Medulla oblongata (tissue), 1 donor: ENCODE data around the gene INTS1.
A peak's percentile ranks its signal among the peaks of the same experiment; 100 is the strongest.
"Not testable (repeated sequence)": the region's sequence is repeated elsewhere in the genome, so short reads cannot be mapped to it uniquely, and the experiment has no call there.

Experiments
- DNase-seq: peaks from one replicate; pipeline ENCODE4 v3.0.0-alpha.2; 2015; ENCODE audit errors: extremely low spot score

The INTS1 gene

DNA sequence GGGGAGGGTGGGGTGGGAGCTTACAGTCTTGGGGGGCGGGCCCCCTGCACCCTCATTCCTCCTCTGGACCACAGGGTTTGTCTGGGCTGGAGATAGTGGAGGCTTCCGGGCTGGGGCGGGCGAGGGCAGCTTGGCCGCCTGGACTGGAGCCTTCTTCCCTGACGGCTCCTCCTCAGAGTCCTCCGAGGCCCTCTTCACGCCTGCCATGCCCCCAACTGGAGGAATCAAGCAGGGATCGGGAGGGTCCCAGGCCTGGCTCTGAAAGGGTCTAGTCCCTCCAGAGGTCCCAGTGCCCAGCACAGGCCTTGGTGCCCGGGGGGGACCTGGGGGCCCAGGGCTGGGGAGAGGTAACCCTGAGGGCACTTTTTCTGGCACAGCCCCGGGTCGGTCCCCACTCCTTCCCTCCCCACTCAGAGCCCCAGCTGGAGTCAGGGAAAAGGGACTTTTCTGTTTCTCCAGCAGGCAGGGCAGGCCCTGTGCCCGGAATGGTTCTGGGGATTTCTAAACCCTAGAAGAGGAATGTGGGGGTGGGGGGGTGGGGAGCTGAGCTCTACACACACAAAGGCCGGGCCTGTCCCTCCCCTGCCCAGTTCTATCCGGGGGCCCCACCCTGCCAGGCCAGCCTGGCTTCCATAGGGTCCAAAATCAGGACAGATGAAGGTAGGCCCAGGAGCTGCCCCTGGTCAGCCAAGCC, 56.5 kb downstream of the INTS1 start:
- DNase-seq = peak; percentile 82

DNA sequence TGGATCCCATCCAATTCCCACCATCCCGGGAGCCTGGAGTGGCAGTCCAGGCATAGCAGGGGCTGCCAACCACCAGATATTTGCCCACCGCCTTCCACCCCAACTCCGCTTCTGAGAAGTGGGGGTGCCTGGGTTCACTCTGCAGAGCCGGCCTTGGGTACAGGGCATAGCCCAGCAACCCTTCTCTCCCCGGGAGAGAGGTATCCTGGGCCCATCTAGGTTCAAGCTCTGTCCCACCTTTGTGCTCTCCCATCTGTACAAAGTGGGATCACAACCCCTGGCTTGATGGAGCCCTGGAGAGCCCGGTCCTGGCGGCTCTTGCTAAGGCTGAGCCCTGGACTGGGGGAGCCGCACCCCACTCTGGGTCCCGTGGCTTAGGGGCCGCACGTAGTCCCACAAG, 57.1 kb downstream of the INTS1 start:
- DNase-seq = no peak

DNA sequence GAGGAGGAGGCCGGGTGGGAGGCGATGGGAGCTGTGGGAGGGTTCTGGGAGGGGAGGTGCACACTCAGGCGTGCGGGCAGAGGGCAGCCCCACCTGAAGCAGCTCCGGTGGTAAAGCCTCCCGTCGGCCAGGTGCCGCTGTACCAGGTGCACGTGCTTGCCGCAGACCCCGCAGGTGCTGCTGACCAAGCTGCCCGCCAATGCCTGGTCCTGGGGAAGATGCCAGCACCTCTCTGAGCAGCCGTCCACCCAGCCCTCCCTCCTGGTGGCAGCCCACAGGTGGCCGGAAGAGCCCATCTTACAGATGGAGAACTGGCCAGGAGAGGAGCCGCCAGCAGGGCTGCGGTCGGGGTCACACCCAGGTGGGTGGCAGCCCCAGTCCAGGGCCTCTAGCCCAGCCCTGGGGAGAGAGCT, 57.6 kb downstream of the INTS1 start:
- no peak for DNase-seq

DNA sequence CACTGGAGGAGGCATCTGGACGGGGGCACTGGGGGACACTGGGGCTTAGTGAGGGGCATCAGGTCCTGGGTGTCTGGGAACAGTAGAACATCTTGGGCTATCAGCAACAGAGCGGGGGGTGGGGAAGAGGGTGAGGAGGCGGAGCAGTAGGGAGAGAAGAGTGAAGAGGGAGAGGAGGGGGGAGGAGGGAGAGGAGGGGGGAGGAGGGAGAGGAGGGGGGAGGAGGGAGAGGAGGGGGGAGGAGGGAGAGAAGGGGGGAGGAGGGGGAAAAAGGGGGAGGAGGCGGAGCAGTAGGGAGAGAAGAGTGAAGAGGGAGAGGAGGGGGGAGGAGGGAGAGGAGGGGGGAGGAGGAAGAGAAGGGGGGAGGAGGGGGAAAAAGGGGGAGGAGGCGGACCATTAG, 58.2 kb downstream of the INTS1 start:
- DNase-seq = peak; percentile 82

DNA sequence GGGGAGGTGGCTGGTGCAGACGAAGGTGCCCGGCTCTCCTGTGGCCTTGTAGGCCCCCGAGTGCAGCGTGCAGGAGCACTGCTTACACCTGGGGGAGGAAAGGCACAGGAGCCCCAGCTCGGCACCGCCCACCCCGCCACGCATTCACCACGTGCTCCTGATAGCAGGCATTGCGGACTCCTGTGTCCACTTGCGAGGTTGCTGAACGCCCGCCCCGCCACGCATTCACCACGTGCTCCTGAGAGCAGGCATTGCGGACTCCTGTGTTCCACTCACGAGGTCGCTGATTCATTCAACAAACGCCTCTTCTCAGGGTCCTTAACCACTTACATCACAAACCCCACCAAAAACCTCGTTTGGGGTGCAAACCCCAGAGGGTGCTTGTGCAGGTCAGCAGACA, 58.8 kb downstream of the INTS1 start:
- no peak for DNase-seq

DNA sequence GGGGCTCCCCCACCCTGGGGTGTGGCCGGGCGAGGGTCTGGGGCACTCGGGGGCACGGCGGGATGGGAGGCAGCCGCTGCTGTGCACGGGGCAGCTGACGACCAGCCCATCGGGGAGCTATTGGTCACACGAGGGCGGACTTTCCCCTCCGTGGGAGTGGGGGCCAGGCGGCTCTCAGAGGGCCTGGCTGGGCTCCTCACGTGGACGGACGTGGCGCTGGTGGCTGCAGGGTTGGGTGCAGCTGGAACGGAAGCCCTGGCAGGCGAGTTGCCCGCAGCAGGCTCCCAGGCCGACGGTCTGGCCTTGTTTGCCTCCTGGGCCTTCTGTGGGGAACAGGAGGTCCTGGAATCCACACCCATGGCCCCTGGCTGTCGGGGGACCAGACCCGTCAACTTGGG, 59.3 kb downstream of the INTS1 start:
- no peak for DNase-seq

DNA sequence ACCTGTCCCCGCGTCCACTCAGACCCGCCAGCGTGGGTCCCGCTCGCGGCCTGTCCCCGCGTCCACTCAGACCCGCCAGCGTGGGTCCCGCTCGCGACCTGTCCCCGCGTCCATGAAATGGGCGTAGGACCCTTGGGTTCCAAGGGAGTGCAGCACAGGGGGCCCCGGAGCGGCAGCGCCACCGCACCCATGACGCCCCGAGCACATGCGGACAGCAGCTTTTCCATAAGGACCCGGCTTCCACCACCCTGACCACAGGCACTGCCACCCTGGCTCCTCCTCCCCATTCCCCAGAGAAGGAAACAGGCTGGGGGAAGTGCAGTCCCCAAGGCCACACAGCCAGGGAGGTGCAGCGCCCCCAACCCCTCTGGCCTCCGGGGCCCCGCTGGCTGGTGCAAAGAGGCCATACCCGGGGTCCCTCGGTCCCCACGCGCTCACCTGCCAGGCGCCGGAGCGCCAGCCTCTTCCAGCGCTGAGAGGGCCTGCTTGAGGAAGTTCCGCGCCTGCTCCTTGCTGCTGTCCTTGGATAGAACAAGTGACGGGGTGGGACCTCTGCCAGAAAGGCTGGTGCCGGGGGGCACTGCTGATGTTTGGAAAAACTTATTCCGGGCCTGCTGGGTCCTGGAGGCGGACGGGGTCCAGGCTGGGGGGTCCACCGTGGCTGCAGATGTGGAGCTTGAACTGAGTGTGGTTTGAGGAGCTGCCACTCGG, 59.8 kb downstream of the INTS1 start:
- DNase-seq = no peak

DNA sequence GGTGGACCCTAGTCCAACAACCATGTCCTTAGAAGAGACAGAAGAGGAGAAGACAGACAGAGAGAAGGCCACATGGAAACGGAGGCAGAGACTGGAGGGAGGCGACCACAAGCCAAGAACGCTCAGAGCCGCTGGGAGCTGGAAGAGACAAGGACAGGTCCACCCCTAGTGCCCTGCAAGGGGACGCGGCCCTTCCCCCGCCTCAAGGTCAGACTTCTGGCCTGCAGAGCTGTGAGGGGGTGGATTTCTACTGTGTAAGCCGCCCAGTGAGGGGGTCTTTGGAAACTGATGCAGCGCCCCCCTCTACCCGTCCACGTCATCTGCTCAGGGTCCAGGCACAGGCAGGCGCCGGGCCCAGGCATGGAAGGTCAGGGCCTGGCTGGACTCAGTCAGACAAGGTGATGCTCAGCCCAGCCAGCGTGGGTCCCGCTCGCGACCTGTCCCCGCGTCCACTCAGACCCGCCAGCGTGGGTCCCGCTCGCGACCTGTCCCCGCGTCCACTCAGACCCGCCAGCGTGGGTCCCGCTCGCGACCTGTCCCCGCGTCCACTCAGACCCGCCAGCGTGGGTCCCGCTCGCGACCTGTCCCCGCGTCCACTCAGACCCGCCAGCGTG, 60.5 kb downstream of the INTS1 start:
- not testable (repeated sequence) for DNase-seq

DNA sequence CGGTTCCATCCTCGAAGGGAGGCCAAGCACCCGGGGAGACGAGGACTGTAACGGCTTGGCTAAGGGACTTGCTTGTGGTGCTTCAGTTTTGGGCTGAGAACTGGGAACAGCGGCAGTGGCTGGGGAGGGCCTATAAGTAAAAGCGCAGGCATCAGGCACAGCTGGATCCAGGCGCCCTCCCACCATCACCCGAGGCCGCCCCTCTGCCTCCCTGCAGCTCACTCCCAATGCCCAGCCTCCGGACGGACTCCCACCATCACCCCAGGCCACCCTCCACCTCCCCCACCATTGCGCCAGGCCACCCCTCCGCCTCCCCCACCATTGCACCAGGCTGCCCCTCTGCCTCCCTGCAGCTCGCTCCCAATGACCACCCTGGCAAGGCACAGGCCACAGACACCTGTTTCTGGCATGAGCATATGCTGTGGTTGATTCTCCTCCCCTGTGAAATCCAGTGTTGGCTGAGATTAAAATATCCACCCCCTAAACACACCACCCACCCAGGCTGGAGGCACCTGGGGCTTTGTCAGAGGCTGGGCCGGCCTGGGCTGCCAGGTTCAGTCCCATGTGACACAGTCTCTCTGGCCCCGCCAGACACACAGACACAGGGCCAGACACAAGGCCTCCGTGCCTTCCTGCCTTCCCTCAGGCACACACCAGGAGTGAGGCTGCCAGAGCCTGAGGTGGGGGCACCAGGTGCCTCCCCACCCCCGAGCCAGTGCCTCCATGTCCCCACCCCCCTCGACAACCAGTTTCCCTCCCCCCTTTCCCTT, 61.6 kb downstream of the INTS1 start:
- DNase-seq = no peak

DNA sequence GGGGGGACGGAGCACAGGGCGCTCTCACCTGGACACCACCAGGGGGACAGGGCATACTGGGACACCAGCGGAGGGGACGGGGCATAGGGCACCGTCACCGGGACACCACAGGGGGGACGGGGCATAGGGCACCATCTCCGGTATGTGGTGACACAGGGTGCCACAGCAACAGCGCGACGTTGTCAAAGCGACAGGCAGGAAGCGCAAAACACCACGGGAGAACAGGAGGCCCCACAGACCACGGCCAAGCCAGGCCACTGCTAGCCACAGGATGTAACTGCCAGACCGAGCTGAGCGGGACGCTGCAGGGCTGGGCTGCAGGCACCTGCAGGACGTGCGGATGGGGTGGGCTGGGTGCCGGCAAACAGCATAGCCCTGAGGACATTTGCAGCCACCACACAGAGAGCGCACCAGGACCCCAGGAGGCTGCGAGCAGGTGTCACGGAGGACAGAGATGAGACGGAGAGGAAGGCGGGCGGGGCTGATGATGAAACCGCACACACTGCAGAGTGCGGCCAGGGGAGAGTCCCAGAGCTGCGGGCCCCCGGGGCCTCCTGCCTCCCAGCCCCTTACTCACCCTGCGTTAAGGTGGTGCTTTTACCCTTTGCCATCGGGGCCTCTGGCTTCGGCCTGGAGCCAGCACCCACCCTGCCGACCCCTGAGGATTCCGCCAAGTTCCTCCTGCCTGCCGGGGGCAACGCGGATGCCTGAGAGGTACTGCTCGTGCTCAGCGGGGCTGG, 62.4 kb downstream of the INTS1 start:
- no peak for DNase-seq

DNA sequence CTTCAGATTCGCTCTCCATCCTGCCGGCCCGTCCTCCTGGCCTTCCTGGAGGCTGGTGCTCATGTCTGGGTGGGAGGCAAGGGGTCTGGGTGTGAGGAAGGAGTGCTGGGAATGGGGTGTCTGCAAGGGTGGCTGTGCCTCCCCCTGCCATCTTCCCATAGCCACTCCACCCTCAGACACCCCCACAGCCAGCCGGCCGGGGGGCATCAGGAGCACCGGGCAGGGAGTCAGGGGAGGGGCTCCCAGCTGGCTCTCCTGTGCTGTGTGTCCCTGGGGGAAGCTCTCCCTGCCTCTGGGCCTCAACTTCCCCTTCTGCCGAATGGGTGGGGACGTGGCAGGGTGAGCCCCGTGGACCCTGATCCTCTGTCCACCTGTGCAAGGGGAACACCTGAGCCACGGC, 63.6 kb downstream of the INTS1 start:
- no peak for DNase-seq

DNA sequence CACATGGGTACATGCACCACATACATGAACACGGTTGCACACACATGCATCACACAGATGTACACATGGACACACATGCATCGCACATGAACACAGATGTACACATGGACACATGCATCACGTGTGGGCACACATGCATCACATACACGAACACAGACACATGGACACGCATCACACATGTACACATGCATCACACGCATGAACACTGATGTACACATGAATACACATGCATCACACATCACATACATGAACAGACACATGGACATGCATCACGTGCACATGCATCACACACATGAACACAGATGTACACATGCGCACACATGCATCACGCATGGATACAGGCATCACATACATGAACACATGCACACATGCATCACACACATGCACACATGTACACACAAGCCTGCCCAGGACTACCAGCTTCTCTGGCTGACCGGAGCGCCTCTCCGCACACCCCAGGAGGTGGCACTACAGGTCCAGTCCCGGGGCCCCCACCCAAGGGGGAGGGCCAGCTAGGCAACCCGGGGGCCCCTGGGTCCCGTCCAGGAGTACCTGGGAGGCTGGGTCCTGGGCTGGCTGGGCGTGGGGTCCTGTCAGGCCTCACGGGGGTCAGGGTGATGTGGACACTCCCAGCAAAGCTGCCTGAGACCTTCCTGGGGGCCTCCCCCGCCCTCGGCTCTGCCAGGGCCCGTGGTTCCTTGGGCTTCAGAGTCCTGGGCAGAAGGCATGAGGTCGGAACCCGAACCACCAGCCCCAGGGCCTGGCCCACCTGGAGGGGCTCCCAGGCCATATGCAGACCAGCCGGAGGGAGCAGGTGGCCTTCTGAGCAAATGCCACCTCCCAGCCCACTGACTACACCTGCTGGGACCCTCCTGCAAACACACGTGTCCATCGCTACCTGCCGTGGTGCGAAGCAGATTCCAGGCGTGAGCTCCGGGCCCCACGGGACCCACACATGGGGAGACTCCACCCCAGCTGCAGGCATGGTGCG, 64.5 kb downstream of the INTS1 start:
- DNase-seq = no peak

DNA sequence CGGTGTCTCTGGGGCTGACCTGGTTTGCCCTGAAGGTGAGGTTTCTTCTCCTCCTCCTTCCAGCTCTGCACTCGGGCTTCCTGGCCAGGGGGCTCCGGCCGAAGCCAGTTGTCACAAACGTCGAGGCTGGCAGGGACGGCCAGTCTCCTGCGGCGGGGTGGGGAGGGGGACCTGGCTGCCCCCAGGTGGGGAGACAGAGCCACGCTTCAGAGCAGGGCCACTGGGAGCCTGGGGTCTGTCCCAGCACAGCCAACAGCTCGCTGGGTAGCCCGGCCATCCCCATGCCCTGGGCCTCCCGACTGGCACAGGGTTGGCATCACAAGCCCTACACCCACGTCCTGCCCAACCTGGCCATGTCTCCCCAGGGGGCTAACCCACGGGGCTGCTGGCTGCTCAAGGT, 65.4 kb downstream of the INTS1 start:
- no peak for DNase-seq

DNA sequence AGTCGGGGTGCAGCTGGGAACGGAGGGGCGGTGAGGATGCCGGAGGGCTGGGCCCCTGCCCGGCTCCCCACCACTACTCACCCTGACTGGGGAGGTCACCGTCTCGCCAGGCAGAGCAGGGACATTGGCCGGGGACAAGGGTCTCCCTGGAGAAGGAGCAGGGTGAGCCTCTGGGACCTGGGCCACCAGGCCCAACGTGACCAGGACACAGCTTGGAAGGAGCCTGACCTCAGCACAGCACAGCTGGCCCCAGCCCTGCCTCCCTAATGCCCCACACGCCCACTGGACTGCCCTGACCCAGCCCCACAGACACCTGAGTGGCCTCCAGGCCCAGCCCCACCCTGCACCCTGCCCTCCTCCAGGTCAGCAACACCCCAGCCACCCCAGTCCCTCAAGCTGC, 66.0 kb downstream of the INTS1 start:
- DNase-seq = no peak

DNA sequence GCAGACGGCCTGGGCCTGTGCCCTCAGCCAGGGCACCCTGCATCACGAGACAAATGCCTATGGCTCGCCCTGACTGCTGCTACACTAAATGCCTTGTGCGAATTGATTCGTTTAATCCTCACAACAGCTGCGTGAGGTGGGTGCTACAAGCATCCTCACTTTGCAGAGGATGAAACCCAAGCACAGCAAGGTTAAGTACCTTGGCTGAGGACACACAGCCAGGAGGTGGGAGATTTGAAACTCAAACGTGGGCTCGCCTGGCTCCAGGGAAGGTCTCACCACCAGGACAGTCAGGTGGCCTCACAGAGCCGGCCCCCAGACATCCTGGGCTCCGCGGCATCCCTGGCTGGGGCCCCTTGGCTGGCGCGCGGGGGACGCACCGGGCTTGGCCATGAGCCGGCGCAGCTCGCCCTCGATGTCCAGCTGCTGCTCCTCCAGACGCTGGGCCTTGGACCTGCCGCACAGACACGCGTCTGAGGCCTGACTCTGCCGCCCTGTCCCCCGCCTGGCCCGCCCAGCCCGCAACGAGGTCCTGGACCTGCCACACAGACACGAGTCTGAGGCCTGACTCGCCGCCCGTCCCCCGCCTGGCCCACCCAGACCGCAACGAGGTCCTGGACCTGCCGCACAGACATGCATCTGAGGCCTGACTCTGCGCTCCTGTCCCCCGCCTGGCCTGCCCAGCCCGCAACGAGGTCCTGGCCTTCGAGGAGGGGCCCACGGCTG, 66.9 kb downstream of the INTS1 start:
- no peak for DNase-seq

DNA sequence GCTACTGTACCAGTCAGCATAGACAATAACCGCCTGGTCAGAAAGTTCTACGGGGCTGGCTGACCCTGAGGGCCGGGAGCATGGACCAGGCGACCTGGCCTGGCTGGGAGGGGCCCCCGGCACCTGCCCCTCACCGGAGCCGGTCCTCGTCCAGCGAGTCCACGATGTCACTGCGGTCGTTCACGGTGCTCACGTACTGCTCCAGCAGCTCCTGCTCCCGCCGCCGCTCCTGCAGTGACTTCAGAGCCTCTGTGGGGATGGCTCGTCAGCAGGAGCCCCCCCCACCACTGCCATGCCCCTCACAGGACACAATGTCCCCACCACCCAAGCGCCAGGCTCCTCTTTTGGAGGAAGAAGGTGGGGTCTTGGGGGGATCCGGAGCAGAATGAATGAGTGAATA, 67.6 kb downstream of the INTS1 start:
- no peak for DNase-seq

DNA sequence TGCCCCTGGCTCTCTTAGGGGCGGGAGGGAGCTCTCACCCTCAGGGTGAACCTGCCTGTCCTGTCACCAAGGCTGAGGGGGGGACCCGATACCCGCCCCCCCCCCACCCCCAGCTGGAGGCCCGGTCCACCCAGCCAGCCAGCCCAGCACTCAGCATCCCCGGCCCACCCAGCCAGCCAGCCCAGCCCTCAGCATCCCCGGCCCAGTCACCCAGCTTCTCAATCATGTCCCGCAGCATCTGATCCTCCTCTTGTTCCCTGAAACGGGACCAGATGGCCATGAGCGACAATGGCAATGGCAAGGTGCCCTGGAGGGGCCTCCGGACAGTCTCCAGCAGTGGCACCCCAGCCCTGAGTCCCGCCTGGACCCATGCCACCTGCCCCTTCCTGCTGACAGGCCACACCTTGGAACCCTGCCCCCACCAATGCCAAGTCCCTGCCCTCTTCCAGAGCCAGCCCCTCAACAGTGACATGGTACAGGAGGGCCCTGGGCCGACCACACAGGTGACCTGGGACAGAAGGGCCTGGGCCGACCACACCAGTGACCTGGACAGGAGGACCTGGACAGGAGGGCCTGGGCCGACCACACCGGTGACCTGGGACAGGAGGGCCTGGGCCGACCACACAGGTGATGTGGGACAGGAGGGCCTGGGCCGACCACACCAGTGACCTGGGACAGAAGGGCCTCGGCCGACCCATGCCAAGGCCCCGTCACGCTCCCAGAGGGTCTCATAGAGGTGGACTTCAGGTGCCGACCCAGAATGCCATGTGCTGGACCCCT, 69.1 kb downstream of the INTS1 start:
- no peak for DNase-seq

DNA sequence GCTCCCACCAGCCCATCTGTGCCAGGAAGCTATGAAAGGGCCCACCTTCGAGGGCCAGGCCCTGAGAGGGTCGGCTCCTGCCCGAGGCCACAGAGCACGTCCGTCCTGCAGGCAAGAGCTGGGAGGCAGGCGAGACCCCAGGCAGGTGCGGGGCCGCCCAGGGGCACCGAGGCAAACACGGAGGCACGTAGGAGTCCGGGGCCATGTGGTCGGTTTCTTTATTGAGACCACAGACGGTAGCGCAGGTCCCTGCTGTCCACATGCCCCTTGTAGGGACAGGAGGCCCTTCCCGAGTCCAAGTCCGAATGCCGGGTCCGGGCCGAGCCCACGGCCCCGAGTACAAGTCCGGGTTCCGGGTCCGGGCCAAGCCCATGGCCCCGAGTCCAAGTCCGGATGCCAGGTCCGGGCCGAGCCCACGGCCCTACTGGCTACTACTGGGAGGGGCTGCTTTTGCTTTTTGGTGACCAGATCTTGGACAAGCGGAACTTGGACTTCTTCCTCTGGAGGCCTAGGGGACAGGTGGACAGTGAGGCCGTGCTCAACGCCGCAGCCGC, 69.9 kb downstream of the INTS1 start:
- no peak for DNase-seq
